H1 (cell line): Measurements from ENCODE around the gene KIF13A. TPM values are rescaled to one million over a fixed set of nuclear protein-coding genes. Genes with fewer than 3 reads are reported as not detected.

ENCODE experiments used
- CTCF ChIA-PET: fragments of 300-600 bp; sonication (Branson Sonifier 250); formaldehyde crosslinking; loops from one replicate; lab custom pipeline; 2021; ENCODE audit not compliant: partially characterized antibody; lab: Charles Lee
- POLR2A ChIA-PET: fragments of 300-600 bp; sonication (Branson Sonifier 250); formaldehyde crosslinking; loops from one replicate; lab custom pipeline; 2021; ENCODE audit warnings: inconsistent platforms; ENCODE audit not compliant: partially characterized antibody; lab: Charles Lee
- DNase-seq, 2 experiments: peaks; one replicate each; pipeline versions ENCODE4 v3.0.0 to v3.0.0-alpha.2; 2010 to 2022; ENCODE audit warnings: low spot score in 2 of 2, low read depth in 1 of 2, mixed read lengths in 1 of 2
- FAIRE-seq: peaks from 2 replicates; lab custom pipeline; 2011; peaks lifted over from hg19 to GRCh38; lab: Jason Lieb, UNC
- H2AFZ ChIP-seq: 2 replicates; pipeline ENCODE4 v1.8.1; 2012; ENCODE audit warnings: low read length, inconsistent platforms
- H2AK5ac ChIP-seq: 2 replicates; pipeline ENCODE4 v1.6.1; 2013; ENCODE audit warnings: low read depth, low read length
- H2BK120ac ChIP-seq: replicated peaks from 2 replicates; pipeline ENCODE3; 2013; ENCODE audit warnings: low read depth, low read length, inconsistent platforms
- H2BK12ac ChIP-seq: 2 replicates; pipeline ENCODE4 v1.6.1; 2013; ENCODE audit warnings: low read depth, low read length
- H2BK15ac ChIP-seq: 2 replicates; pipeline ENCODE4 v1.6.1; 2013; ENCODE audit warnings: low read length
- H2BK20ac ChIP-seq: 2 replicates; pipeline ENCODE4 v1.6.1; 2013; ENCODE audit warnings: low read length
- H2BK5ac ChIP-seq: 2 replicates; pipeline ENCODE4 v1.6.1; 2013; ENCODE audit warnings: low read depth, low read length
- H3K14ac ChIP-seq: 2 replicates; pipeline ENCODE4 v1.6.1; 2013; ENCODE audit warnings: inconsistent platforms; ENCODE audit not compliant: insufficient read length
- H3K18ac ChIP-seq: 2 replicates; pipeline ENCODE4 v1.6.1; 2013; ENCODE audit warnings: low read length; ENCODE audit errors: extremely low read depth
- H3K23ac ChIP-seq: 2 replicates; pipeline ENCODE4 v1.6.1; 2013; ENCODE audit warnings: inconsistent platforms; ENCODE audit not compliant: insufficient read length
- H3K23me2 ChIP-seq: 2 replicates; pipeline ENCODE4 v1.6.1; 2013; ENCODE audit warnings: low read depth, low read length
- H3K27ac ChIP-seq: 2 replicates; pipeline ENCODE4 v1.6.1; 2011; ENCODE audit warnings: low read depth, low read length, inconsistent platforms
- H3K27me3 ChIP-seq, 4 experiments: replicated peaks in 1 of 4; 1 replicate in 1 of 4; 2 replicates in 3 of 4; pipeline versions ENCODE4 v1.6.1 to v1.8.1; 2011 to 2013; ENCODE audit warnings: low read length in 3 of 4, mild to moderate bottlenecking in 3 of 4, inconsistent platforms in 2 of 4, mixed read lengths in 2 of 4, moderate library complexity in 1 of 4; ENCODE audit not compliant: control insufficient read depth in 3 of 4, insufficient read depth in 3 of 4; ENCODE audit errors: extremely low read depth in 1 of 4
- H3K36me3 ChIP-seq, 4 experiments: 2 replicates each; pipeline versions ENCODE4 v1.6.1 to v1.8.1; 2011 to 2013; ENCODE audit warnings: mild to moderate bottlenecking in 4 of 4, low read length in 3 of 4, moderate library complexity in 2 of 4, control low read depth in 1 of 4, inconsistent platforms in 1 of 4; ENCODE audit not compliant: insufficient read depth in 4 of 4, control insufficient read depth in 2 of 4
- H3K4ac ChIP-seq: replicated peaks from 2 replicates; pipeline ENCODE3; 2013; ENCODE audit warnings: low read length, low read depth, mixed read lengths, inconsistent platforms; ENCODE audit not compliant: insufficient read length
- H3K4me1 ChIP-seq, 4 experiments: replicated peaks in 1 of 4; 1 replicate in 1 of 4; 2 replicates in 3 of 4; pipeline versions ENCODE4 v1.6.1 to v1.8.1; 2011 to 2013; ENCODE audit warnings: low read length in 3 of 4, inconsistent platforms in 2 of 4, mixed read lengths in 1 of 4; ENCODE audit not compliant: insufficient read depth in 4 of 4, control insufficient read depth in 3 of 4
- H3K4me2 ChIP-seq, 2 experiments: 2 replicates each; pipeline versions ENCODE4 v1.6.1 to v1.8.1; 2011 to 2013; ENCODE audit warnings: low read depth in 2 of 2, low read length in 2 of 2, control low read depth in 1 of 2, inconsistent platforms in 1 of 2, mild to moderate bottlenecking in 1 of 2; ENCODE audit not compliant: insufficient read depth in 1 of 2
- H3K4me3 ChIP-seq, 4 experiments: fragments of 200-600, 300-600 bp in 1 of 4; sonication (generic), shearing (Covaris generic), sonication (Bioruptor Twin) in 1 of 4; 2 replicates each; pipeline versions ENCODE4 v1.5.1 to v1.8.1; 2011 to 2016; ENCODE audit warnings: low read length in 4 of 4, low read depth in 3 of 4, control low read depth in 2 of 4, inconsistent platforms in 2 of 4, mild to moderate bottlenecking in 2 of 4, mixed read lengths in 1 of 4, moderate library complexity in 1 of 4; ENCODE audit not compliant: insufficient read depth in 2 of 4; ENCODE audit errors: extremely low read depth in 1 of 4
- H3K56ac ChIP-seq: replicated peaks from 2 replicates; pipeline ENCODE3; 2013; ENCODE audit warnings: low read depth, mild to moderate bottlenecking, mixed read lengths, low read length, inconsistent platforms; ENCODE audit not compliant: insufficient read length
- H3K79me1 ChIP-seq: 2 replicates; pipeline ENCODE4 v1.6.1; 2013; ENCODE audit warnings: low read depth, low read length, control low read depth
- H3K79me2 ChIP-seq, 2 experiments: 2 replicates each; pipeline versions ENCODE4 v1.6.1 to v1.8.1; 2012 to 2013; ENCODE audit warnings: low read length in 2 of 2, mild to moderate bottlenecking in 2 of 2, inconsistent platforms in 1 of 2; ENCODE audit not compliant: insufficient read depth in 2 of 2, control insufficient read depth in 1 of 2
- H3K9ac ChIP-seq, 4 experiments: replicated peaks in 1 of 4; 1 replicate in 1 of 4; 2 replicates in 3 of 4; pipeline versions ENCODE4 v1.6.1 to v1.8.1; 2011 to 2013; ENCODE audit warnings: low read depth in 3 of 4, low read length in 3 of 4, control low read depth in 2 of 4, mild to moderate bottlenecking in 2 of 4, moderate library complexity in 2 of 4, inconsistent platforms in 1 of 4; ENCODE audit errors: extremely low read depth in 1 of 4
- H3K9me3 ChIP-seq, 2 experiments: 2 replicates each; pipeline versions ENCODE4 v1.6.1 to v1.8.1; 2012 to 2013; ENCODE audit warnings: mild to moderate bottlenecking in 2 of 2, moderate library complexity in 2 of 2, control low read depth in 1 of 2, inconsistent platforms in 1 of 2, low read depth in 1 of 2, low read length in 1 of 2, mixed read lengths in 1 of 2; ENCODE audit not compliant: insufficient read depth in 2 of 2
- H4K20me1 ChIP-seq, 2 experiments: replicated peaks in 1 of 2; 2 replicates each; pipeline versions ENCODE3 to v1.8.1; 2011 to 2013; ENCODE audit warnings: inconsistent platforms in 2 of 2, low read length in 2 of 2, mild to moderate bottlenecking in 1 of 2; ENCODE audit not compliant: insufficient read depth in 2 of 2, control insufficient read depth in 1 of 2
- H4K5ac ChIP-seq: 2 replicates; pipeline ENCODE4 v1.6.1; 2013; ENCODE audit warnings: low read length, low read depth, mixed read lengths, inconsistent platforms; ENCODE audit not compliant: insufficient read length
- H4K8ac ChIP-seq: 2 replicates; pipeline ENCODE4 v1.8.0; 2013; ENCODE audit warnings: mild to moderate bottlenecking, moderate library complexity, low read length, inconsistent platforms; ENCODE audit not compliant: insufficient read depth; ENCODE audit errors: extremely low read depth
- H4K91ac ChIP-seq: replicated peaks from 2 replicates; pipeline ENCODE3; 2013; ENCODE audit warnings: low read length, mixed read lengths, inconsistent platforms; ENCODE audit not compliant: insufficient read length
- ASH2L ChIP-seq: fragments of 200-600, 300-600 bp; sonication (generic); IDR thresholded peaks from one replicate; pipeline ENCODE4 v1.7.1; 2017; ENCODE audit warnings: low read length
- BCL11A ChIP-seq, 2 experiments: IDR thresholded peaks; one replicate each; pipeline ENCODE4 v1.6.1; 2011; ENCODE audit warnings: low read depth in 2 of 2, low read length in 2 of 2, mild to moderate bottlenecking in 2 of 2
- CHD1 ChIP-seq: IDR thresholded peaks from 2 replicates; pipeline ENCODE4 v1.6.1; 2012; ENCODE audit warnings: low read depth, low read length, improper control_type of control experiment
- JUN ChIP-seq: IDR thresholded peaks from 2 replicates; pipeline ENCODE4 v1.6.1; 2011; ENCODE audit warnings: low read depth, mild to moderate bottlenecking, improper control_type of control experiment, low read length
- NRF1 ChIP-seq: IDR thresholded peaks from 2 replicates; pipeline ENCODE4 v1.6.1; 2011; ENCODE audit warnings: mild to moderate bottlenecking, low read depth, low read length, improper control_type of control experiment
- SP1 ChIP-seq: IDR thresholded peaks from 2 replicates; pipeline ENCODE4 v1.6.1; 2011; ENCODE audit warnings: low read depth, low read length
- SP4 ChIP-seq: IDR thresholded peaks from 2 replicates; pipeline ENCODE4 v1.6.1; 2012; ENCODE audit warnings: low read length, inconsistent platforms
- WGBS, 2 experiments: shearing (Covaris generic) in 1 of 2; methylation state at CpG; one replicate each; pipeline versions ENCODE4 v1.1.6 to v1.1.7; 2013 to 2015; ENCODE audit warnings: low lambda C conversion rate in 2 of 2, mixed read lengths in 2 of 2, inconsistent platforms in 1 of 2, low coverage in 1 of 2, missing lambda C conversion rate in 1 of 2; ENCODE audit not compliant: insufficient replicate concordance in 2 of 2, insufficient coverage in 1 of 2, insufficient read length in 1 of 2; ENCODE audit errors: extremely low coverage in 1 of 2, missing lambda C conversion rate in 1 of 2; 5-methylcytosine and 5-hydroxymethylcytosine counted together
- polyA plus RNA-seq, 7 experiments: library from polyadenylated mRNA; depleted of rRNA in 3 of 7; stranded (reverse) in 5 of 7; unstranded in 2 of 7; fragments of >200 nt in 5 of 7; fragments of 200-250 nt in 2 of 7; gene quantifications; 1 replicate in 5 of 7; 2 replicates in 1 of 7; 4 replicates in 1 of 7; pipeline versions ENCODE4 v1.2.1 to v1.2.3, GENCODE V29; 2011 to 2013; ENCODE audit warnings: missing spikeins in 2 of 7, mixed read lengths in 2 of 7
- total RNA-seq: library from RNA; stranded (reverse); fragmentation: NEBNext Ultra II Directional; extraction: Animal tissue kit (Norgen Biotek cat#: 25700); gene quantifications from 2 replicates; pipeline ENCODE4 v1.2.1, GENCODE V29; 2021

Gene KIF13A
- total and polyA plus RNA-seq, 2 of the 8 experiments (the other 6 are each of a cell fraction or from before 2014, with no cell fraction given): 14.7 to 40.8 TPM

DNA sequence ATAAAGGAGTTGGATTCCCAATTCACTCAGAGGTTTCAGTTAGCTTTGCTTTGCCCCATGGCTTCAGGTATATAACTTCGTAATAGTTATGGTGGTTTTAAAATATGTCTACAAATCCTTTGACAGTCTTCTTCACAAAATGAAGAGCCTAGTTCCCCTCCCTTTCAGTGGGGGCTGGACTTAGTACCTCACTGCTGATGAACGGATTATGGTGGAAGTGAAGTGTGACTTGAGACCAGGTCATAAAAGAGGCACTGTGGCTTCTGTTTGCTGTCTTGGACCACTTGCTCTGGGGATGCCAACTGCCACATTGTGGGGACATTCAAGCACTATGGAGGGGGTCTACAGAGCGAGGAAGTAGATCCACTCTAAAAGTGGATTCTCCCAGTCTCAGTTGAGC is 233.2 kb downstream of the KIF13A start:
- H3K56ac ChIP-seq: no peak overlapping the region
- H3K4me2 ChIP-seq: no peak overlapping the region
- no peak overlapping the region for H2BK120ac ChIP-seq
- no peaks in the 10 kb centered on the region for H3K23me2 ChIP-seq
- H2BK5ac ChIP-seq: no peak overlapping the region
- no peak overlapping the region for H3K27ac ChIP-seq
- H3K79me1 ChIP-seq: no peaks in the 10 kb centered on the region; the same call in 1 of the 2 replicates
- no peak for TF ChIP-seq CHD1
- no peak for TF ChIP-seq JUN
- no peak for TF ChIP-seq SP4
- no peak for TF ChIP-seq ASH2L
- TF ChIP-seq SP1: no peak
- no peak for TF ChIP-seq NRF1
- no peak for TF ChIP-seq BCL11A (IDR thresholded peaks at IDR 0.05; ENCODE audit: low read depth in 2 of 2, low read length in 2 of 2)
- H4K5ac ChIP-seq: no peak overlapping the region
- POLR2A ChIA-PET: interaction anchor here (1.7 kb wide), 1 partner anchor 9 kb away, joined by 5 read pairs; no protein-coding TSS in a partner anchor
- no peaks in the 10 kb centered on the region for H3K79me2 ChIP-seq
- H2AFZ ChIP-seq: no peak overlapping the region
- no peaks in the 10 kb centered on the region for H3K4me1 ChIP-seq
- DNase-seq (no peak), FAIRE-seq (no peak)
- H3K18ac ChIP-seq: no peak overlapping the region
- H4K8ac ChIP-seq: no peak overlapping the region
- H2BK15ac ChIP-seq: no peak overlapping the region
- 85% methylated on average over 3 of the region's 3 CpGs; no CpG with 5 or more reads in 1 of the 2 experiments for WGBS, 2 experiments
- H3K4me3 ChIP-seq: no peak overlapping the region
- H3K9me3 ChIP-seq: no peaks in the 10 kb centered on the region
- no peak overlapping the region for H3K23ac ChIP-seq
- no peaks in the 10 kb centered on the region for H3K36me3 ChIP-seq
- H4K20me1 ChIP-seq: no peaks in the 10 kb centered on the region
- no peak overlapping the region for H3K14ac ChIP-seq
- H2BK20ac ChIP-seq: no peak overlapping the region
- H3K9ac ChIP-seq: no peak overlapping the region
- H3K27me3 ChIP-seq: no peaks in the 10 kb centered on the region
- no peak overlapping the region for H2AK5ac ChIP-seq
- CTCF ChIA-PET: interaction anchor here (1.1 to 1.4 kb wide), 2 partner anchors 10 to 53 kb away, joined by 3 to 4 read pairs; no protein-coding TSS in a partner anchor
- H3K4ac ChIP-seq: no peak overlapping the region
- no peak overlapping the region for H4K91ac ChIP-seq
- no peak overlapping the region for H2BK12ac ChIP-seq
